Measurements from ENCODE around the gene ARSG.

ARSG gene

GRCh38 chr17:68379692-68380677, 88.7 kb downstream of the ARSG start:
- DNase-seq = no peak

GRCh38 chr17:68381076-68381900, 90.0 kb downstream of the ARSG start:
- no peak for DNase-seq

DNA sequence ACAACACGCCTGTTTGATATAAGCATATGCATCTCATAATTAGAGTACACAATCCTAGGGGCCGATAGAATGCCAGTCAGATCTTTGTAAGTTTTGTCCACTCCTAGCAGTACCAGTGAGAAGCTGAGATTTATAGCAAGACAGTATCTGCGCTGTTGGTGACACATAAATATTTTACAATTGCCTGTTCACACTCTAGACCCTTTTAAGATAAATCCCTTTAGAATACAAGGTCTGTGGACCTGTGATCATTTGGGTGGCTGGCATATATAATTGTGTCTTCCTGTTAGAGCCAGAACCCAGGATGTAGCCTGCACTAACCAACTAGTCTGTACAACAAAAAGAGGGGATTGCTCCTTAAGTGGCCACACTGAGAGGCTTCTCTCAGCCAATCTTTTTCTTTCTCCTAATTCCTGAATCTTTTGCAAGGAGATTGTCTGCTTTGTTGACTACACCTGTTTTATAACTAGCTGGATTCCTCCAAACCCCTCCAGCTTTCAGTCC, 91.3 kb downstream of the ARSG start:
- no peak for DNase-seq

GRCh38 chr17:68383120-68383442, 91.8 kb downstream of the ARSG start:
- DNase-seq = no peak

DNA sequence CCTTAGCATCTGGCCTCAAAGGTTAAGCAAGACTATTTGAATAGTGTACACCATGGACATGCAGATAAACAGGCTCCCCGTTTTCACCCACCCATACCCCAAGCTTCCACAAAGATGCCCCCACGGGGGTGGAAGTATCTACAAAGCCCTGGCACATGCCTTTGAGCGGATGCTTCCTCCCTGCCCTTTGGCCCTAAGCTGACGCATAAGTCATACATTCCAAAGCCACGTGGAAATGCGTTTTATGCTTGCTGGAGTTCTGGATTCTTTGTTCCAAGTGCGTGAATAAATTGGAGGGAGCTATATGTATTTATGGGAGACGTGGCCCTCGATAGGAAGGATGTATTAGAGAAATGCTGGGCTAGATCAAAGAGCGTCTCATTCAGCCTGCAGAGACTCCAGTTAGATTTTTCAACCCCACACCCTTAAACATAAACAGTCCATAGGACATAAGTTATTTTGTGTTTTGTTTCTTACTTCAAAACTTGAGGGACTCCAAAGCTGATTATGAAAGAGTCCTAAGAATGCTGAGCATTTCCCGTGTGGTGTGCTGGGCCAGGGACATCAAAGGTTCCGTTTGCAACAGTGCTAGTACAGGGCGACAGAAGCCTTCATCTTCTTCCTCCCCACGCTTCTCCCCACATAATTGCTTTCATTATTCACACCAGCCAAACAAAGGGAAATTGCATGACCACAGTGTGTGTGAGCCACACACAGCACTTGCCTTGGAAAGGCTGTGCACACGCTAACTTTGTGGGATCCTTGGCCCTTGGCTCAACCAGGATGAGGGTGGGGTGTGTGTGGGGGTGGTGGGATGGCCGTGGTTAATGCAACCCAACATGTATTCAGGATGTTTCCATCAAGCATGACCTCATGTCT, 92.4 kb downstream of the ARSG start:
- DNase-seq = peak; percentile 25

- no peak for DNase-seq
These were observed 93.2 kb downstream of the ARSG start for GRCh38 chr17:68384471-68384870.

- DNase-seq = no peak
These were observed 93.6 kb downstream of the ARSG start for GRCh38 chr17:68384941-68385340.

DNA sequence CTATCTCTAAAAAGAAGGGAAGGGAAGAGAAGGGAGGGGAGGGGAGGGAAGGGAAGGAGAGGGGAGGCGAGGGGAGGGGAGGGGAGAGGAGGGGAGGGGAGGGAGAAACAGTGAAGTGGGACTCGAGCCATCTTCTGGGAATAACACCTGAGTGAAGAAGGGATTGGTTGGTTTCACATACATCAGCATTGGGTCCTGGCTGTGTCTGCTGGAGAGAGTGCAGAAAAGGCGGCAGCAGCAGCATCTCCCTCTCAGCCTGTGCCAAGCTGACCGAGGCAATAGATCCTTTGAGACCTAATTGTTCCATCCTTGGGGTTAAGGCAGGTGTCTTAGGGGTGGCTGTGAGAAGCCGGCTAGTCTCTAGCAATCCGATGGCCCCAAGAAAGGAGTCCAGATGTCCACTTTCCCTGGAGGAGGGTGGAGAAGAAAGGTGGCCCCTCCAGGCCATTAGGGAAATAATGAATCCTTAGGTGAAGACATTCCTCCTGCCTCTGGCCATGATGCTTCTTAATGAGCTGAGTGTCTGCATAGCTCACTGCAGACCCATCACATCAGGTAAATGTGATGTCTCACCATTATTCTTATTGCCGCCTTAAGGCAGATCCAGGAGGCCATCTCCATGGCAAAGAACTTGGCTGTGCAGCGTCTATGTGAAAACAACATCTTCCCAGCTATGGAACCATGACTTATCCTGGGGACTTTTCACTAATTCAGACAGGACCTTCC, 94.4 kb downstream of the ARSG start:
- DNase-seq = no peak

GRCh38 chr17:68387435-68388218, 96.3 kb downstream of the ARSG start:
- DNase-seq = no peak

GRCh38 chr17:68389041-68389440, 97.7 kb downstream of the ARSG start:
- no peak for DNase-seq

- no peak for DNase-seq
These were observed 99.7 kb downstream of the ARSG start for GRCh38 chr17:68390888-68391545.

DNA sequence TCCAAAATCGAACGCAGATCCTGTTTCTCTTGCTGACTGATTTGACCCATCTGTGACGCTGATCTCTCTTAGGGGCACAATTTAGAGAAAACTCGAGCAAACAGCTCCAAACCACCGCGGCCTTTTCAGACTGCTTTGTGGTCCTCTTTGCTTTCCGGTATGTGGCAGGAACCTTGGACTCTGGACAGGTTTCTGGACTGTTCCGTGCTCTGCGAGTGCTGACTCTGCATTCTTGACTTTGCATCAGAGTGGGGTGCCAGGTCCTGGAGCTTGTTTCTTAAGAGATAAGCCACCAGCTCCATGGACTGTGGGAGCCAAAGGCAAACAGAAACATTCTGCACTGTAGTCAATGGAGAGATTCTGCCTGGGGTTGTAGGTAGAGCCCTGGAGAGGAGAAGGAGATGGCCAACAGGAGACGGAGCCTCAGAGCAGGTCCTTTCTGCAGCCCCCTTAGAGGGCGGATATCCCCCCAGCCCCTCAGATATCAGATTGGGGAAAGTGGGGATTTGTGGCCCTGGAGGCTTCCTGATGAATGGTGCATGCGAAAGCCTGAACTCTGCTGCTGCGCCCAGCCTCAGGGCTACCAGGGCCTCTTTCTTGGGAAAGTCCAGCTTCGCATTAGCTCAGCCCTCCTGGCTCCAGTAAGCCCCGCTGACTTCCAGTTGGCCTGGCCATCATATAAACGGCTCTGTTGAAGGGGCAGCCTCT, 100.4 kb downstream of the ARSG start:
- no peak for DNase-seq

- no peak for DNase-seq
These were observed 103.5 kb downstream of the ARSG start for GRCh38 chr17:68394608-68395331.

DNA sequence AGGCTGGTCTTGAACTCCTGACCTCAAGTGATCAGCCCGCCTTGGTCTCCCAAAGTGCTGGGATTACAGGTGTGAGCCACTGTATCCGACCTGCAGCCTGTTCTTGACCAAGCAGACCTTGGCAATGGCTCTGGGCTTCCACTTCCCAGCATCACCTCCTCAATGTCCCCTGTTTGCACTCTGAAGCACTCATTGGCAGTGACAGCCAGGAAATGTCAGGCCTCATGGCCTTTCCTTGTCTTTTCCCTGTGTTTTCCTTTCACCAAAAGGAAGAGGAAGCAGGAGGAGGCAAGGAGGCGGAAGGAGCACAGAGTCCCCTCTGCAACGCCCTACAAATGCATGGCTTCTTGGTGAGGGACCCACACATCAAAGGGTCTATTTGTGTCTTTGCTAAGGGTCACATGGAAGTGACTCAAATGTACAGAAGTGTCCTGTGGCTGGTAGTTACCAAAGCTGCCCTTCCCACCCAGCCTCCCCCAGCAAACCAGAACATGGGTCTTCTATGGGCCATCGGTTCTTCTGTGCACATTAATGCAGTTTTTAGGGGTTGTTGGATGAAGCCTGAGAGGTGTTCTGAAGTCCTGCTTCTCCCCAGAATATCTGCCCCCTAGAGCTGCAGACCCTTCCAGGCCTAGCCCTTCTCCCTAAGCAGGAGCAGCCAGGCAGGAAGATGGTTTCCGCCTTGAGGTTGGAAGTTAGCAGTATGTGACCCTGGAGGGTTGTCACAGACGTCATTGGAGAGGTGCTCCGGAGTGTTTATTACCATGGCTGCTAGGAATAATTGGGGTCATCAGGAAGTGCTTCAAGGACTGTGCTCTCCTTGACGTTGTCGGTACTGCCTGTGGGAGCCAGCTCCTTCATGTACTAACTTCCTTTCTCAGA, 105.2 kb downstream of the ARSG start:
- DNase-seq = no peak

GRCh38 chr17:68397108-68397536, 105.8 kb downstream of the ARSG start:
- DNase-seq = no peak

- DNase-seq = peak; percentile 25
These were observed 107.7 kb downstream of the ARSG start for GRCh38 chr17:68398691-68399637.
